ENCODE data around the gene PSMB7.

Gene PSMB7

DNA sequence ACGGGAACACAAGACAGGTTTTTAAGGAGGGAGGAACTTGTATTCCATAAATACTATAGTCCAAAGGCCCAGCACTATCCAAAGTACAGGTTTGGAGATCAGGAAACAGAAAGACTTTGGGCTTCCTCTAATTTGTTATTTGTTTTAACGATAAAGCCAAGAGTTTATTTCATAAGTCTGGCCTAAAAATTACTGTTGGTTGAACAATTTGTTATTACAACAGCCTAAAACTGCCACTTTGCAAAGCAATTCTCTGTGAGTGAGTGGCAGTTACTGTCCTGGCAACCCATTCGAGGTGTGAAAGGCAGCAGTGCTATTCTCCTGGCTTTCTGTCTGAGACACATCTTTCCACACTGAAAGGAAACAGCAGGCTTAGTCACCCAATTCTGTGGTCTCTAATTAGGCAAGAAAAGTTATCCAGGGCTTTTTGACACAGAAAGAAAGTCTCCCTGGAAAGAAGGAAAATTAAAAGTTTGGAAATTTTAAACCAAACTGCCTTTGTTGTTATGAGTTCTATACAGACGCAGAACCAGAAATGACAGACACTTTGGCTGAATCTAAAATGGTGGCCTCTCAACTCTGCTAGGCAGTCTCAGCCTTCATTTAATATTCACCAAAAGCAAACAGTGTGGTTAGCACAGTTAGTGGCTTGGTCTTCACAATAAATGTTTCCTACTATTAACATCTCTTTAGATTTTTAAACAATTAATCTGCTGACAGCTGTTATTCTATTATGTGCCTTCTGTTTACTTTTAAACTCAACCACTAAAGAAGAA lies 33.9 kb downstream of the PSMB7 start:
- no peak for DNase-seq (ENCODE audit: low spot score)

- no peak for DNase-seq (ENCODE audit: low spot score)
Measured at GRCh38 chr9:124377551-124378406, 37.5 kb downstream of the PSMB7 start.

DNA sequence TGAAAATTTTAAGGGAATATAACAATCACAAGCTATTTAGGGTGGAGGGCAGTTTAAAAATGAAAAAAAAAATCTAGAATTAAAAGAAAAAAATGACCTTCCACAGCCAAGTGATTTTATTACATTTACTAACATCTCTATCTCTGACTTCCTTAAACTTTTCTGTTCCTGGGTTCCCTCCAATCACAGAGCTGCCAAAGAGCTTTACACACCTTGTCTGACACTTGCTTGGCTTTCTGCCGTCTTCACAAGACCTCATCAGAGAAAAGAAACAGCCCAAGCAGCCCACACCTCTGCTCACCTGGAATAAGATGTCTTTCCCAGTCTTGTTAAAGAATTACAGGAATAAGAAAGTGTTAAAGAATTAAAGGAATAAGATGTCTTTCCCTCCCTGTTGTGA lies 38.9 kb downstream of the PSMB7 start:
- no peak for DNase-seq (ENCODE audit: low spot score)

DNA sequence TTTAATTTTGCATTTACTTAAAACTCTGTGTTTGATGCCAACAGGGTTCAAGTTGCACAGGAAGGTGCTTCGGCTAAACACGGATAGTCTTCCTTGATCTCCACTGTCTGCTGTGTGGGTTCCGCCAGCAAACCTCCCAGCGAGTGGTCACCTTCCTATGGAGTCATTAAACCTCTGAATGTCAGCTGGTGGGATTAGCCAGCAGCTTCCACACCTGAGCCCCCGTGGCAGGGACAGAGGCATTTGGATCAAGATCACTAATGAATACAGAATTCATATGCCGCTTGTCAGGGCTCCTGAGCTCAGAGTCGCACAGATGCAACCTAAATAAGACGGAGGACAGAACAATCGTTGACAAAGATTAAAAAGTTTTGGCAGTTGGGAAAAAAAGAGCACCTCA lies 39.5 kb downstream of the PSMB7 start:
- DNase-seq (ENCODE audit: low spot score): no peak

GRCh38 chr9:124373851-124374250 lies 41.4 kb downstream of the PSMB7 start:
- DNase-seq (ENCODE audit: low spot score): no peak

DNA sequence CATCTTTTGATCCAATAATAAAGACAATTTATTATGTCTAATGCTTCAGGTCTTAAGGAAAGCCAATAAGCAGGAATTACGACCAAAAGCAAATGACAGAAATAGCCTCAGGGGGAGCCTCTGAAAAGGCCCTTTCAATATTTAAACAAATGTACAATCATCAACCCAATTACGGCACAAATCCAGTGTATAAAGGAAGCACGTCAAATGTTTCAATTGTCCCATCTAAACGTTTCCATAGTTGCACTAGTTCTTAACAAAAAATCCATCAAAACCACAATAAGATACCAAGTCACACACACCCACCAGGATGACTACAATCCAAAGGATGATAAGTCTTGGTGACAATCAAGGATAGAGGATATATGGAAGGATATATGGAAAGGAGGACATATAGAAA lies 41.9 kb downstream of the PSMB7 start:
- no peak for DNase-seq (ENCODE audit: low spot score)

GRCh38 chr9:124372038-124372437 lies 43.2 kb downstream of the PSMB7 start:
- no peak for DNase-seq (ENCODE audit: low spot score)

- DNase-seq (ENCODE audit: low spot score): no peak
Measured at GRCh38 chr9:124370896-124371582, 44.2 kb downstream of the PSMB7 start.

DNA sequence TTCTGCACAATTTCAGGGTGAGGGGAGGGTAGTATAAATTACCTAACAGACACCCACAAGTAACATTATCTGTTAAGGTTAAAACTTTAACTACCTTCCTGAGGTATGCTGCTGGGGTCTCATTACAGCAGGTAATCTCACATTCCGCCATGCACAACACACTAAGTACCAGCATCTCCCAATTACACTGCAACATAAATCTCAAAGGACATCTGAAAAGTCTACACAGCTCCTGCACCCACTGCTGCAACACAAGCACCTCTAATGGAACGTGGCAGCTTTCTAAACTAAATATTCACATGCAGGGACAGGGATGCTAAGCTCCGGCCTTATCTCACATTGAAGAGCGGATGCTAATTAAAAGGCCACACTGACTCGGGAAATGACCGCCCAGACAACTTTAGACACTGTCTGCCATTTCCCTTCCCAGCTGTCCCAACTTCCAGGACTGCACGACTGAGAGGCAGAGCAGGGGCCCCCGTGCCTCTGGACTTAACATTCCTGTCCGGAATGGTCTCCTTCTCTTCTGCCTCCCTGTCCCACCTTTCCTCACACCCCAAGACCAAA lies 45.9 kb downstream of the PSMB7 start:
- DNase-seq (ENCODE audit: low spot score): no peak

DNA sequence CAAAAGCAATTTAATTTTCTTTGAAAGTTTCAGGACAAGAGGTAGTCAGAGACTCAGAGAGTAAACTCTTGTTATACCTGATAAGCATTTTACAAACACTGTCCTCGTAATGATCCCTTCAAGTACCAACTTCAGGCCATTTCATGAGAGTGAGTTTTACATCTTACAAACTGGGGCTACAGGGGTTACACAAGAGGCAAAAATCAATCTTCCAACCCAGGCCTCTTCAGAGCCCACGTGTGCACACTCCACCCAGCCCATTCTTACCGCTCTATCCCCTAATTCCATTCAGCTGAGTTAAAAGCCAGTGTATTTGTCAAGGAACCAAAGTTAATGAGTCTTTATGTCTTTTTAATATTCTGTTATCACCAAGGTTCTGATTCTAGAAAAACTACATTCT lies 46.5 kb downstream of the PSMB7 start:
- no peak for DNase-seq (ENCODE audit: low spot score)

- DNase-seq (ENCODE audit: low spot score): no peak
Measured at GRCh38 chr9:124366476-124367220, 48.6 kb downstream of the PSMB7 start.

- DNase-seq (ENCODE audit: low spot score): no peak
Measured at GRCh38 chr9:124365036-124365435, 50.2 kb downstream of the PSMB7 start.

DNA sequence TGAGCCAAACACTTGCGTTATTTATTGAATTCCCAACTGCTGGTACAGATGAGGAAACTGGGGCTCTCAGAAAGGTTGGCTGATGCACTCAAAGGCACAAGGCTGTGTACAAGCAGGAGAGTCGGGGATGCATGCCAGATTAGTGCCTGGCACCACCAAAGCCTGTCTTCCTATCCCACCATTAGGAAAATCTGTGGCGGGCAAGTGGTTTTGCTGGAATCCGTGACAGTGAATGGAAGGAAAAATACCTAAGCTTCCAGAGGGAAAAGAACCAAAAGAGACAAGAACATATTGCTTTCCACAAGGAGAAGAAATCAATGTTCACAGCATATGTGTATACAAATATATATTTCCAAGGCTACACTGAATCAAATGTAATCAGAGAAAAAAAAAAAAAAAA lies 51.1 kb downstream of the PSMB7 start:
- no peak for DNase-seq (ENCODE audit: low spot score)

- no peak for DNase-seq (ENCODE audit: low spot score)
Measured at GRCh38 chr9:124363326-124364096, 51.7 kb downstream of the PSMB7 start.

- DNase-seq (ENCODE audit: low spot score): no peak
Measured at GRCh38 chr9:124361128-124361527, 54.1 kb downstream of the PSMB7 start.

GRCh38 chr9:124359855-124360678 lies 55.2 kb downstream of the PSMB7 start:
- DNase-seq (ENCODE audit: low spot score): no peak

GRCh38 chr9:124359426-124359825 lies 55.8 kb downstream of the PSMB7 start:
- DNase-seq (ENCODE audit: low spot score): no peak

DNA sequence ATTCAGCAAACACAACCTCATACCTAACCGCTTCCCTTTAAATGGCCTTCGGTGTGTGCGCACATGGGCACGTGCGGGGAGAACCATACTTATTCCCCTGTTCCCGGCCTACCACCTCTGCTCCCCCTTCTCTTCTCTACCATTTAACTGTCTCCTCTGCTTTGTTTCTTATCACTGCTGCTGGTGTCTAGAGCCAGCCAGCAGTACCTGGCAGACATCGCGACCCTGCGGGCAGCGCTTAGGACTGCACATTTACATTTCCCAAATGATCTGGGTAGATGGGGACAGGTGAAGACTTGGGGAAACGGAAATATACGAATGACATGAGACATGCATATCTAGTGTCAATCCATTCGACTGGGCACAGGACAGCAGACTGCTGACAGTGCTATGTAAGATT lies 56.6 kb downstream of the PSMB7 start:
- DNase-seq (ENCODE audit: low spot score): no peak

DNA sequence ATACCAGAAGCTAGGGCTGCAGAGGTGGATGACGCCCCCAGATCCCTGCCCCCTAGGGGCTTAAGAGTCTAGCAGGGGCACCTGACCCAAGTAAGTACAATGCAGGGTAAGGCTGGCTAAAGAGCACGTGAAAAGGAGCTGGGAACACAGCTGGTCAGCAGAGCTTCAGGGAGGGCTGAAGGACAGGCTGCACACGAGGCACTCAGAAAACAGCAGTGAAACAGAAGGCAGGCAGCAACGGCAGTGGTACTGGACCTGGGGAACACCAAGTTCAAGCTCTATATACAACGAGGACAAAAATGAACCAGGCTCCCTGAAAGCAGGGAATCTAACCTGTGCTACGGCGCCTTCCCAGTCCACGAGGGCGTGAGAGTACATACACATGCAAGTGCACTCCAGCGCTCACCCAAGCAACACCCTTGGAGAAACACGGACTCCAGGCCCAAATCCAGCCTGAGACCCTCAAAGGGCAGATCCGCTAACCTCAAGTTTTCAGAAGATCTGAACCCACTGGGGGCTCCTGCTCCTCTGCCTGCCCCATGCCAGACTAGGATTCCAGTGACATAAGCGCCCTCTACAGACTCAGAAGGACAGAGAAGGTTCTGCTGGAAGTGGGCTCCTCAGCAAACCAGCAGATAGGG lies 57.4 kb downstream of the PSMB7 start:
- DNase-seq (ENCODE audit: low spot score): no peak

Measured in globus pallidus (tissue), 1 donor.